ENCODE measurements around the gene SNTG2.

SNTG2 gene

GRCh38 chr2:1136846-1137245 is 186.2 kb downstream of the SNTG2 start:
- Histone ChIP-seq H3K4me3 (ENCODE audit: low read length) (no peak overlapping the region), H3K4me2 (ENCODE audit: low read length) (no peak overlapping the region), H3K9me2 (replicated peaks; ENCODE audit: control insufficient read depth, low read length) (no peaks in the 10 kb centered on the region), H3K9me3 (ENCODE audit: control insufficient read depth, insufficient read depth, low read length) (no peaks in the 10 kb centered on the region), H3K36me3 (ENCODE audit: control insufficient read depth, low read length) (no peaks in the 10 kb centered on the region), H4K20me1 (ENCODE audit: control insufficient read depth, insufficient read depth, low read depth, low read length) (no peaks in the 10 kb centered on the region), H3K27me3 (ENCODE audit: control insufficient read depth, low read length) (no peaks in the 10 kb centered on the region), H3K27ac (ENCODE audit: low read depth, low read length) (no peak overlapping the region), H3K79me2 (ENCODE audit: control insufficient read depth, low read length) (no peaks in the 10 kb centered on the region), H3K4me1 (ENCODE audit: control insufficient read depth, low read length) (0 out of 2 replicates have a peak, but pooled peaks cover 2% of the 10 kb centered on the region), H3F3A (ENCODE audit: control insufficient read depth, insufficient read depth) (no peaks in the 10 kb centered on the region)
- TF ChIP-seq EZH2phosphoT487 (IDR thresholded peaks at IDR 0.05; ENCODE audit: borderline replicate concordance, low read length) = no peak
- TF ChIP-seq CTCF (IDR thresholded peaks at IDR 0.05; ENCODE audit: low read depth, low read length, poor library complexity, severe bottlenecking) = no peak

- H3K27ac ChIP-seq (ENCODE audit: low read depth, low read length) = no peak overlapping the region
- H3K9me2 ChIP-seq (replicated peaks; ENCODE audit: control insufficient read depth, low read length) = no peaks in the 10 kb centered on the region
- no peak overlapping the region for H3K4me3 ChIP-seq (ENCODE audit: low read length)
- H3K36me3 ChIP-seq (ENCODE audit: control insufficient read depth, low read length) = no peaks in the 10 kb centered on the region
- H3F3A ChIP-seq (ENCODE audit: control insufficient read depth, insufficient read depth) = no peaks in the 10 kb centered on the region
- 0 out of 2 replicates have a peak, but pooled peaks cover 2% of the 10 kb centered on the region for H3K4me1 ChIP-seq (ENCODE audit: control insufficient read depth, low read length)
- no peaks in the 10 kb centered on the region for H4K20me1 ChIP-seq (ENCODE audit: control insufficient read depth, insufficient read depth, low read depth, low read length)
- no peak for TF ChIP-seq EZH2phosphoT487 (IDR thresholded peaks at IDR 0.05; ENCODE audit: borderline replicate concordance, low read length)
- no peak for TF ChIP-seq CTCF (IDR thresholded peaks at IDR 0.05; ENCODE audit: low read depth, low read length, poor library complexity, severe bottlenecking)
- H3K4me2 ChIP-seq (ENCODE audit: low read length) = no peak overlapping the region
- H3K79me2 ChIP-seq (ENCODE audit: control insufficient read depth, low read length) = no peaks in the 10 kb centered on the region
- no peaks in the 10 kb centered on the region for H3K9me3 ChIP-seq (ENCODE audit: control insufficient read depth, insufficient read depth, low read length)
- no peaks in the 10 kb centered on the region for H3K27me3 ChIP-seq (ENCODE audit: control insufficient read depth, low read length)
Observed at GRCh38 chr2:1137264-1137663, 186.6 kb downstream of the SNTG2 start.

- H3K9me3 ChIP-seq (ENCODE audit: control insufficient read depth, insufficient read depth, low read length) = no peaks in the 10 kb centered on the region
- H3K4me3 ChIP-seq (ENCODE audit: low read length) = no peak overlapping the region
- H3K4me1 ChIP-seq (ENCODE audit: control insufficient read depth, low read length) = 0 out of 2 replicates have a peak, but pooled peaks cover 2% of the 10 kb centered on the region
- no peaks in the 10 kb centered on the region for H3F3A ChIP-seq (ENCODE audit: control insufficient read depth, insufficient read depth)
- no peaks in the 10 kb centered on the region for H3K27me3 ChIP-seq (ENCODE audit: control insufficient read depth, low read length)
- H3K4me2 ChIP-seq (ENCODE audit: low read length) = no peak overlapping the region
- TF ChIP-seq EZH2phosphoT487 (IDR thresholded peaks at IDR 0.05; ENCODE audit: borderline replicate concordance, low read length) (no peak), CTCF (IDR thresholded peaks at IDR 0.05; ENCODE audit: low read depth, low read length, poor library complexity, severe bottlenecking) (no peak)
- H4K20me1 ChIP-seq (ENCODE audit: control insufficient read depth, insufficient read depth, low read depth, low read length) = no peaks in the 10 kb centered on the region
- H3K9me2 ChIP-seq (replicated peaks; ENCODE audit: control insufficient read depth, low read length) = no peaks in the 10 kb centered on the region
- H3K79me2 ChIP-seq (ENCODE audit: control insufficient read depth, low read length) = no peaks in the 10 kb centered on the region
- no peaks in the 10 kb centered on the region for H3K36me3 ChIP-seq (ENCODE audit: control insufficient read depth, low read length)
- no peak overlapping the region for H3K27ac ChIP-seq (ENCODE audit: low read depth, low read length)
Observed at GRCh38 chr2:1137913-1138391, 187.3 kb downstream of the SNTG2 start.

Data from DOHH2 (cell line).